Posterior cingulate gyrus (tissue), 11 donors: ENCODE measurements around the gene PAOX.
"Not testable (repeated sequence)": the region's sequence is repeated elsewhere in the genome, so short reads cannot be mapped to it uniquely, and the experiment has no call there.

Experiments used
- DNase-seq, 10 donors: peaks; one replicate each; pipeline versions ENCODE4 v3.0.0 to v3.0.0-alpha.2; 2020 to 2021; ENCODE audit warnings: mixed read lengths in 3 of 10
- intact Hi-C: fragments of 100-400 bp; cut with DNase I; formaldehyde crosslinking; loops from one replicate; pipeline ENCODE4 v1.15.1; 2023

Gene PAOX

GRCh38 chr10:133379801-133380666, 972 bp downstream of the PAOX start:
- DNase-seq, result peak in 6 of 10 donors; percentile 35 to 95 (median 64)
- intact Hi-C loops, result no loop called here

GRCh38 chr10:133381036-133381435, 2.0 kb downstream of the PAOX start:
- intact Hi-C loops, result no loop called here
- DNase-seq, result no peak

GRCh38 chr10:133383551-133383950, 4.5 kb downstream of the PAOX start:
- DNase-seq, result peak in 1 of 10 donors; percentile 45

GRCh38 chr10:133384071-133384470, 5.0 kb downstream of the PAOX start:
- peak in 3 of 10 donors; percentile 41 to 73 (median 44) for DNase-seq
- intact Hi-C loops, result no loop called here

More at GRCh38 chr10:133383551-133383950, 4.5 kb downstream of the PAOX start:
- intact Hi-C loops, result no loop called here

- intact Hi-C loops, result no loop called here
- DNase-seq, result peak in 3 of 10 donors; percentile 39 to 65 (median 52)
These were observed 6.2 kb downstream of the PAOX start for GRCh38 chr10:133385214-133385613.

GRCh38 chr10:133386951-133387350, 7.9 kb downstream of the PAOX start:
- DNase-seq, result peak in 4 of 10 donors; percentile 2 to 43 (median 22)
- intact Hi-C loops, result not testable (repeated sequence)

GRCh38 chr10:133388236-133388972, 9.3 kb downstream of the PAOX start:
- peak in 1 of 10 donors; percentile 69 for DNase-seq
- intact Hi-C loops, result no loop called here

GRCh38 chr10:133388973-133389818, 10.1 kb downstream of the PAOX start:
- DNase-seq, result peak in 3 of 10 donors; percentile 2 to 83 (median 59)
- intact Hi-C loops, result no loop called here

GRCh38 chr10:133390597-133391248, 11.7 kb downstream of the PAOX start:
- peak in 2 of 10 donors; percentile 4 to 84 for DNase-seq
- intact Hi-C loops, result no loop called here

GRCh38 chr10:133391249-133391635, 12.2 kb downstream of the PAOX start:
- DNase-seq, result peak in 2 of 10 donors; percentile 1 to 49
- intact Hi-C loops, result no loop called here

- DNase-seq, result peak in 1 of 10 donors; percentile 70
- intact Hi-C loops, result no loop called here
These were observed 12.9 kb downstream of the PAOX start for GRCh38 chr10:133391761-133392518.

- intact Hi-C loops, result no loop called here
- peak in 3 of 10 donors; percentile 4 to 71 (median 57) for DNase-seq
These were observed 14.5 kb downstream of the PAOX start for GRCh38 chr10:133393401-133394063.

- intact Hi-C loops, result no loop called here
- DNase-seq, result peak; percentile 90 to 99 (median 93)
These were observed 15.1 kb downstream of the PAOX start, which contains the start of gene MTG1 for GRCh38 chr10:133394064-133394663. Gene MTG1, plus strand, starts transcription at chr10:133394157. Its CDS starts 64 bp downstream, at chr10:133394221.

- DNase-seq, result peak in 3 of 10 donors; percentile 2 to 53 (median 30)
- intact Hi-C loops, result no loop called here
These were observed 15.7 kb downstream of the PAOX start for GRCh38 chr10:133394801-133395221.

- peak in 3 of 10 donors; percentile 3 to 60 (median 55) for DNase-seq
- intact Hi-C loops, result no loop called here
These were observed 17.1 kb downstream of the PAOX start for GRCh38 chr10:133396035-133396624.

- intact Hi-C loops, result no loop called here
- DNase-seq, result peak in 2 of 10 donors; percentile 2 to 35
These were observed 18.9 kb downstream of the PAOX start for GRCh38 chr10:133397938-133398337.

GRCh38 chr10:133399123-133399601, 20.1 kb downstream of the PAOX start:
- peak in 3 of 10 donors; percentile 3 to 67 (median 54) for DNase-seq
- intact Hi-C loops, result no loop called here
